ENCODE data around the gene LCN10. TPM values are rescaled to one million over a fixed set of nuclear protein-coding genes. Genes with fewer than 3 reads are reported as not detected.

LCN10 gene
- total and polyA plus RNA-seq, 9 of the 15 experiments (the other 6 are each of a cell fraction or from before 2014, with no cell fraction given) = 0.10 to 0.21 (median 0.14) TPM; not detected in 6

DNA sequence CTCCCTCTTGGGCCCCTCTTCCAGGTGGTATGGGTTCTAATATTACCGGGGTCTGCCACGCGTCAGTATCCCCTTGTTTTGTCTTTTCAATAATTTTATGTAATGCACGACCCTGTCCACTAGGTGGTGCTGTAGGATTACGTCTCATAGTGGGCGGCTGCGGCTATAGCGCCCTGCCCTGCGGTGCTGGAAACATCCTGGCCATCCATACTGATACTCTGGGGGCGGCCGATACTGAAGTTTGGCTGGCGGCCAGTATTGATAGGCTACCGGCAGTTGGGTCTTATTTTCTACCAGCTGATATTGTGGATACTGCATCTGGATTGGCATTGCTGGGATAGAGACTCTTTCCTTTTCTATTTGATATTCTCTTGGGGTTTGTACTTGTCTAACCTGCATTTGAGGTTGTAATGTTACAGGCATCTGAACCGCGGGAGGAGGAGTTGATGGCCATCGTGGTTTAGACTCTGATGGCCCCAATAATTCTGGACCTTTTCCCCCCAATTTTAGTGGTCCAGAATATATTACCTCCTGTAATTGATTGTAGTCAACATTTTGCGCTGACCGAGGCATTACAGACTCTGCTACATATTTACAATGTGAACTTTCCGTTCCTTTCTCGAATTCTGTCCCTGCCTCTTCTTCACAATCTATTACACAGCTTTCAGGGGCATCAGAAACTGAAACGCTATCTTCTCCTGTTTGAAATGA is 45.1 kb upstream of the LCN10 start (continued):
- TF ChIP-seq TCF7L2 (IDR thresholded peaks at IDR 0.05; ENCODE audit: low read depth, low read length) (no peak), ZKSCAN3 (CRISPR knock-in tag; IDR thresholded peaks at IDR 0.05) (no peak), C11orf30 (IDR thresholded peaks at IDR 0.05; ENCODE audit: low read depth) (peak; percentile 8; the same call in 1 of the 2 replicates), ZEB2 (IDR thresholded peaks at IDR 0.05) (peak; percentile 44; the same call in 1 of the 2 replicates), ZNF133 (CRISPR knock-in tag; IDR thresholded peaks at IDR 0.05) (no peak), LCOR (CRISPR knock-in tag; IDR thresholded peaks at IDR 0.05) (no peak), HNRNPUL1 (IDR thresholded peaks at IDR 0.05; ENCODE audit: low read length) (no peak), LEF1 (IDR thresholded peaks at IDR 0.05) (no peak), ZBTB8A (IDR thresholded peaks at IDR 0.05; ENCODE audit: partially characterized antibody) (no peak), ZNF197 (CRISPR knock-in tag; IDR thresholded peaks at IDR 0.05; ENCODE audit: low read depth) (no peak), NBN (IDR thresholded peaks at IDR 0.05; ENCODE audit: low read depth) (no peak), CBFA2T3 (IDR thresholded peaks at IDR 0.05) (peak; percentile 44), TAF9B (IDR thresholded peaks at IDR 0.05; ENCODE audit: partially characterized antibody) (no peak), KLF6 (CRISPR knock-in tag; IDR thresholded peaks at IDR 0.05; ENCODE audit: borderline replicate concordance) (no peak), ZNF212 (CRISPR knock-in tag; IDR thresholded peaks at IDR 0.05) (no peak), SRSF1 (IDR thresholded peaks at IDR 0.05; ENCODE audit: low read depth, low read length) (no peak), TAF15 (IDR thresholded peaks at IDR 0.05; ENCODE audit: low read depth, low read length) (no peak), L3MBTL2 (IDR thresholded peaks at IDR 0.05) (no peak), TCFL5 (CRISPR knock-in tag; conservative IDR thresholded peaks at IDR 0.05) (no peak), CBX5 (IDR thresholded peaks at IDR 0.05; ENCODE audit: borderline replicate concordance, low read depth) (no peak), ZNF217 (CRISPR knock-in tag; IDR thresholded peaks at IDR 0.05) (no peak), ZNF184 (CRISPR knock-in tag; IDR thresholded peaks at IDR 0.05) (no peak), ZSCAN32 (CRISPR knock-in tag; IDR thresholded peaks at IDR 0.05) (no peak), CXXC5 (CRISPR knock-in tag; IDR thresholded peaks at IDR 0.05) (peak; percentile 59), FOXA1 (IDR thresholded peaks at IDR 0.05; ENCODE audit: borderline replicate concordance) (no peak), GTF2E2 (tag; IDR thresholded peaks at IDR 0.05) (no peak), ZNF830 (CRISPR knock-in tag; IDR thresholded peaks at IDR 0.05) (no peak), ZNF431 (CRISPR knock-in tag; IDR thresholded peaks at IDR 0.05) (no peak), RAD51 (IDR thresholded peaks at IDR 0.05; ENCODE audit: borderline replicate concordance, low read depth) (0 out of 2 replicates have a peak, but pooled peaks have one; percentile 14)
- TF ChIP-seq, protein P1, sequence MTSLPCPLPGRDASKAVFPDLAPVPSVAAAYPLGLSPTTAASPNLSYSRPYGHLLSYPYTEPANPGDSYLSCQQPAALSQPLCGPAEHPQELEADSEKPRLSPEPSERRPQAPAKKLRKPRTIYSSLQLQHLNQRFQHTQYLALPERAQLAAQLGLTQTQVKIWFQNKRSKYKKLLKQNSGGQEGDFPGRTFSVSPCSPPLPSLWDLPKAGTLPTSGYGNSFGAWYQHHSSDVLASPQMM (CRISPR knock-in tag; IDR thresholded peaks at IDR 0.05) = no peak
- TF ChIP-seq, protein P2, sequence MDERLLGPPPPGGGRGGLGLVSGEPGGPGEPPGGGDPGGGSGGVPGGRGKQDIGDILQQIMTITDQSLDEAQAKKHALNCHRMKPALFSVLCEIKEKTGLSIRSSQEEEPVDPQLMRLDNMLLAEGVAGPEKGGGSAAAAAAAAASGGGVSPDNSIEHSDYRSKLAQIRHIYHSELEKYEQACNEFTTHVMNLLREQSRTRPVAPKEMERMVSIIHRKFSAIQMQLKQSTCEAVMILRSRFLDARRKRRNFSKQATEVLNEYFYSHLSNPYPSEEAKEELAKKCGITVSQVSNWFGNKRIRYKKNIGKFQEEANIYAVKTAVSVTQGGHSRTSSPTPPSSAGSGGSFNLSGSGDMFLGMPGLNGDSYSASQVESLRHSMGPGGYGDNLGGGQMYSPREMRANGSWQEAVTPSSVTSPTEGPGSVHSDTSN (CRISPR knock-in tag; IDR thresholded peaks at IDR 0.05; ENCODE audit: low read depth) = no peak
- TF ChIP-seq, protein P2 (tag; conservative IDR thresholded peaks at IDR 0.05; ENCODE audit: low read depth) = no peak
